GM13977 (cell line): ENCODE measurements around the gene C9orf43.

Source experiments
- DNase-seq: peaks from one replicate; pipeline ENCODE4 v3.0.0; 2012; ENCODE audit warnings: low spot score
- in situ Hi-C: fragments of 300-500 bp; cut with MboI; formaldehyde crosslinking; loops from one replicate; pipeline ENCODE4 v1.12.0; 2022; ENCODE audit warnings: low sequenced_read_pairs, low pct_unique_long_range_greater_than_20kb, mixed read lengths, inconsistent platforms; ENCODE audit not compliant: unreplicated experiment
- TF ChIP-seq, protein P1 (sequence below): IDR thresholded peaks from 2 replicates; pipeline ENCODE4 v1.5.1; 2012; ENCODE audit warnings: mild to moderate bottlenecking, control low read depth; ENCODE audit not compliant: insufficient read depth; ENCODE audit errors: extremely low read depth, missing control alignments

The C9orf43 gene

DNA sequence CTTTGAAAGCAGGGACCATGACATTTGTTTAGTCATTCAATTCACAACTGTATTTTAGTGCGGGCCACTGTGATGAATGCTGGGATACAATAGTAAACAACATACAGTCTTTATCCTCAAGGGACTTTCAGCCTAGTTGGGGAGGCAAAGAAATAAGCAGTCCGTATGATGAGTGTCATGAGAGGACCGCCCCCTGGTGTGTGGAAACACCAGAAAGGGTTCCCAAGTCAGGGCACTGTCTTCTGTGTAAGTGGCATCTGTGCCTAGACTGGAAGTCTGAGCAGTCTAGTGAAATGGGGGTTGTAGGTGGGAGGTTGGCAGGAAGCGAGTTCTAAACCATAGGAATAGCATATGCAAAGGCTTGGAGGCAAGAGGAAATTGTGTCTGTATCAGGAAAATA, 6.8 kb downstream of the C9orf43 start:
- no peak for DNase-seq
- TF ChIP-seq, protein P1, sequence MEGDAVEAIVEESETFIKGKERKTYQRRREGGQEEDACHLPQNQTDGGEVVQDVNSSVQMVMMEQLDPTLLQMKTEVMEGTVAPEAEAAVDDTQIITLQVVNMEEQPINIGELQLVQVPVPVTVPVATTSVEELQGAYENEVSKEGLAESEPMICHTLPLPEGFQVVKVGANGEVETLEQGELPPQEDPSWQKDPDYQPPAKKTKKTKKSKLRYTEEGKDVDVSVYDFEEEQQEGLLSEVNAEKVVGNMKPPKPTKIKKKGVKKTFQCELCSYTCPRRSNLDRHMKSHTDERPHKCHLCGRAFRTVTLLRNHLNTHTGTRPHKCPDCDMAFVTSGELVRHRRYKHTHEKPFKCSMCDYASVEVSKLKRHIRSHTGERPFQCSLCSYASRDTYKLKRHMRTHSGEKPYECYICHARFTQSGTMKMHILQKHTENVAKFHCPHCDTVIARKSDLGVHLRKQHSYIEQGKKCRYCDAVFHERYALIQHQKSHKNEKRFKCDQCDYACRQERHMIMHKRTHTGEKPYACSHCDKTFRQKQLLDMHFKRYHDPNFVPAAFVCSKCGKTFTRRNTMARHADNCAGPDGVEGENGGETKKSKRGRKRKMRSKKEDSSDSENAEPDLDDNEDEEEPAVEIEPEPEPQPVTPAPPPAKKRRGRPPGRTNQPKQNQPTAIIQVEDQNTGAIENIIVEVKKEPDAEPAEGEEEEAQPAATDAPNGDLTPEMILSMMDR: no peak
- in situ Hi-C loops: no loop called here

DNA sequence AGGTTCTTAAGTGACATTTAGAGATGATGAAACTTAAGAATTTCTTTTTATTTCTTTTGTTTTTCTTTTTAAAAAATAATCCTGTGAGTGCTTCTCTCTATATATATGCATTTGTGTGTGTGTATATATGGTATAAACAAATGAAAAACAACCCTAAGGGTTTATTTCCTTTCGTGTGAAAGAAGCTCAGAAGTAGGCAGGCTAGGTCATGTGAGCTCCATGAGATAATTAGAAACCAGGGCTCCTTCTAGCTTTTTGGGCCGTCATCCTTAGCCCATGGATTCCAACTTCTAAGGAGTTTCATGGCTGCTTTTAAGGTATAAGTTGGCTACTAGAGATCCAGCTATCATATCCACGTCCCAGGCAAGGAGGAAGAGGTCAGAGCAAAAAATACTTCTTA, 11.2 kb downstream of the C9orf43 start:
- in situ Hi-C loops: no loop called here
- no peak for DNase-seq
- TF ChIP-seq, protein P1: no peak

DNA sequence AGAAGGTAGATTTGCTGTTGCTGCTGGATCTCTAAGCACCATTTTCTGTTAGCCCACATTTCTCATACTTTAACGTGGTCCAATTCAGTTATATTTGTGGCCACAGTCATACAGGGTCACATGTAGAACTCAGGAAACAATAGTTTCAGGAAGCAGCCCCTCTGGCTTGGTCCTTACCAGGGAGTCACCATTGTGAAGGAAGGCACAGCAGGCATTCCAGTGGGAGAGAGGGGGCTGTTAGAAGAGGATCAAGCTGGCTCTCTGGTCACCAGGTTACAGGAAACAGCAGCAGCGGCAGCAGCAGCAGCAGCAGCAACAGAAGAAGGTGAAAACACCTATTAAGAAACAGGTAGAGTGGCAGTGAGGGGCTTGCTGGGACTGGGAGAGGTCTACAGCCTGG, 14.5 kb downstream of the C9orf43 start:
- in situ Hi-C loops: no loop called here
- DNase-seq: no peak
- TF ChIP-seq, protein P1: no peak

DNA sequence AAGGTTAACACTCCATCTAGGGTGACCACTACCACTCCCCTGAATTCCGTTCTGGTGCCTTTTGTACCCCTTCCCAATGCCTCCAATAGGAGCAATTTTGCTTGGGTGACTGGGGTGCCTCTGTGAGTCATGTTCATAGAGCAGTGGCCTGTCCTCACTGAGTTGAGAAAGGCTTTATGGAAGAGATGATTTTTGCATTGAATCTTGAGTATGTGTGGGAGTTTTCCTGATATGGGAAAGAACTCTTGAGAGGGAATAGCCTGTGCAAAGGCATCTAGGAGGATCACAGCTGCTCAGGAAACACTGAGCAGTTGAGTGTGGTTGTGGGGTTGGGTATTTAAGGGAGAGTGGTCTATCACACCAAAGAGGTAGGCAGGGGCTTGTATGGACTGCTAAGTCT, 16.2 kb downstream of the C9orf43 start:
- DNase-seq: no peak
- TF ChIP-seq, protein P1: no peak
- in situ Hi-C loops: no loop called here

DNA sequence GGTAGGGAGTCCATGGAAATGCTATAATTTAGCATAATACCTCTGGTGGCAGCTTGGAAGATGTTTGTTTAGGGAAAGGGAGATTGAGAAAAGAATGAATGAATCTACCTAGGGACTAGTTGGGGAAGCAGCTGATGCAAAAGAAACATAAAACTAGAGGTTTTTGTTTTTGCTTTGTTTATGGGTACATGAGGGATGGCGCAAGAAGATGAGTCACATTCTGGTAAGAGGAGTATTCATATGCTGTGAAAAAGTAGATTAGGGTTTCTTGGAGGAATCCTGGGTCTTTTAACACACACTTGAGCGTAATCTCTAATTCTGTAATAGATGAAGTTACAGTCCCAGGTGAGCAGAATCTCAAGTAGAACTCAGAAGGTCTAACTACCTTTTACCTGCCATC, 17.1 kb downstream of the C9orf43 start:
- in situ Hi-C loops: no loop called here
- no peak for DNase-seq

DNA sequence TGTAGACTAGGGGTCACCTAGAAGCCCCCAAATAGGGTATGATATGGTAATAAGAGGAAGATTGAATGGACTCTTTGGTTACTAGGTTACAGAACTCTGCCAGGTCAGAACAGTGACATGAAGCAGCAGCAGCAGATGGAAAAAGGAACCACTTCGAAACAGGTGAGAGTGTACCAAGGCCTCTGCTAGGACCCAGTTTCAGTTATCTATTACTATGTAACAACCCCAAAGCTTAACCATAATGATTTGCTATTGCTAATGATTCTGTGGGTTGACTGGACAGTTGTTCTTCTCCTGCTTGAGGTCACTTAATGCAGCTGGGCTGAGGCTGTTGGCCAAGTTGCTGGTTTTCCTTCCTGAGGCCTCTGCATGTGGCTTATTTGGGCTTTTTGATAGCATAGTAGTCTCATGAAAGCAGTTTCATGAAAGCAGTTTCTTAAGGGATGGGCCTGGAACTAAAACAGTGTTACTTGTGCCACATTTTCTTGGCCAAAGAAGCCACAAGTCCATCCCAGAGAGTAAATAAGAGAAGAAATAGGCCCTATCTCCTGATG, 17.6 kb downstream of the C9orf43 start:
- DNase-seq: no peak
- in situ Hi-C loops: no loop called here

More for the DNA sequence above, 17.1 kb downstream of the C9orf43 start:
- TF ChIP-seq, protein P1: no peak

More for the DNA sequence above, 17.6 kb downstream of the C9orf43 start:
- TF ChIP-seq, protein P1: no peak
